WTC11 (cell line): ENCODE data around the gene TEX19. TPM values are rescaled to one million over a fixed set of nuclear protein-coding genes. Genes with fewer than 3 reads are reported as not detected.

Source experiments
- ATAC-seq: fragments of 200-7000 bp; cut with Tn5 transposase; 2 replicates; pipeline ENCODE4 v1.10.0; 2021; ENCODE audit warnings: mild to moderate bottlenecking, moderate library complexity
- CTCF ChIA-PET: fragments of 300-600 bp; sonication (Branson Sonifier 250); formaldehyde crosslinking; loops from one replicate; lab custom pipeline; 2021; ENCODE audit warnings: antibody characterized with exemption; lab: Charles Lee
- POLR2A ChIA-PET: fragments of 350-600 bp; sonication (Branson Sonifier 250); formaldehyde crosslinking; loops from one replicate; lab custom pipeline; 2021; ENCODE audit warnings: antibody characterized with exemption; lab: Charles Lee
- DNase-seq: peaks from one replicate; pipeline ENCODE4 v3.0.0; 2021; ENCODE audit warnings: low spot score
- H3K27ac Mint-ChIP-seq: 2 replicates; pipeline ENCODE4 v1.8.0; 2021; ENCODE audit warnings: mixed read lengths
- H3K27me3 Mint-ChIP-seq: 2 replicates; pipeline ENCODE4 v1.8.0; 2021; ENCODE audit warnings: low read depth, mild to moderate bottlenecking, moderate library complexity, mixed read lengths
- H3K36me3 Mint-ChIP-seq: 2 replicates; pipeline ENCODE4 v1.8.0; 2021; ENCODE audit warnings: mixed read lengths
- H3K4me1 Mint-ChIP-seq: 2 replicates; pipeline ENCODE4 v1.8.0; 2022; ENCODE audit warnings: mixed read lengths
- H3K4me3 Mint-ChIP-seq: 2 replicates; pipeline ENCODE4 v1.8.0; 2021; ENCODE audit warnings: mild to moderate bottlenecking, moderate library complexity, mixed read lengths
- H3K9me3 Mint-ChIP-seq: 2 replicates; pipeline ENCODE4 v1.8.0; 2021; ENCODE audit warnings: mixed read lengths
- AR ChIP-seq: fragments of 250-450 bp; sonication (Bioruptor Pico); IDR thresholded peaks from 2 replicates; pipeline ENCODE4 v1.9.0; 2021; ENCODE audit warnings: mild to moderate bottlenecking
- ARID4B ChIP-seq: sonication (generic); formaldehyde crosslinking; IDR thresholded peaks from 2 replicates; pipeline ENCODE4 v1.8.0; 2023; ENCODE audit warnings: missing genetic modification reagents, mild to moderate bottlenecking, borderline replicate concordance
- E2F5 ChIP-seq: sonication (generic); formaldehyde crosslinking; IDR thresholded peaks from 2 replicates; pipeline ENCODE4 v1.8.1; 2022; ENCODE audit warnings: mild to moderate bottlenecking, moderate library complexity, missing genetic modification reagents
- ETV6 ChIP-seq: sonication (generic); formaldehyde crosslinking; IDR thresholded peaks from 2 replicates; pipeline ENCODE4 v1.8.1; 2022; ENCODE audit warnings: mild to moderate bottlenecking, missing genetic modification reagents
- FOXK1 ChIP-seq: sonication (generic); formaldehyde crosslinking; IDR thresholded peaks from 2 replicates; pipeline ENCODE4 v1.8.0; 2022; ENCODE audit warnings: mild to moderate bottlenecking, moderate library complexity, missing genetic modification reagents
- FOXP1 ChIP-seq: sonication (generic); formaldehyde crosslinking; IDR thresholded peaks from 2 replicates; pipeline ENCODE4 v1.8.0; 2022; ENCODE audit warnings: missing genetic modification reagents, mild to moderate bottlenecking, moderate library complexity, borderline replicate concordance
- FOXP4 ChIP-seq: sonication (generic); formaldehyde crosslinking; IDR thresholded peaks from 2 replicates; pipeline ENCODE4 v1.8.0; 2022; ENCODE audit warnings: mild to moderate bottlenecking, missing genetic modification reagents
- HMGA2 ChIP-seq: fragments of 250-450 bp; sonication (Bioruptor Pico); IDR thresholded peaks from 2 replicates; pipeline ENCODE4 v1.4.0; 2021; ENCODE audit warnings: mild to moderate bottlenecking, moderate library complexity
- NFYB ChIP-seq: sonication (generic); formaldehyde crosslinking; conservative IDR thresholded peaks from 2 replicates; pipeline ENCODE4 v1.8.0; 2022; ENCODE audit warnings: low read depth, missing genetic modification reagents
- PRDM15 ChIP-seq: sonication (generic); formaldehyde crosslinking; IDR thresholded peaks from 2 replicates; pipeline ENCODE4 v1.8.0; 2022; ENCODE audit warnings: missing genetic modification reagents
- TEAD4 ChIP-seq: sonication (generic); formaldehyde crosslinking; IDR thresholded peaks from 2 replicates; pipeline ENCODE4 v1.8.0; 2022; ENCODE audit warnings: mild to moderate bottlenecking, missing genetic modification reagents
- ZNF423 ChIP-seq: fragments of 250-450 bp; sonication (Bioruptor Pico); IDR thresholded peaks from 2 replicates; pipeline ENCODE4 v2.1.2; 2022; ENCODE audit warnings: mild to moderate bottlenecking, moderate library complexity
- total RNA-seq: library from RNA; stranded (reverse); gene quantifications from 3 replicates; pipeline ENCODE4 v1.2.3, GENCODE V29; 2021
- TF ChIP-seq, protein P1 (sequence below): sonication (generic); formaldehyde crosslinking; IDR thresholded peaks from 2 replicates; pipeline ENCODE4 v1.8.1; 2023; ENCODE audit warnings: mild to moderate bottlenecking, missing genetic modification reagents, moderate library complexity
- TF ChIP-seq, protein P2 (sequence below): sonication (generic); formaldehyde crosslinking; IDR thresholded peaks from 2 replicates; pipeline ENCODE4 v1.8.0; 2022; ENCODE audit warnings: mild to moderate bottlenecking, missing genetic modification reagents
- TF ChIP-seq, protein P3 (sequence below): sonication (generic); formaldehyde crosslinking; IDR thresholded peaks from 2 replicates; pipeline ENCODE4 v1.8.1; 2022; ENCODE audit warnings: mild to moderate bottlenecking, missing genetic modification reagents, moderate library complexity, borderline replicate concordance
- TF ChIP-seq, protein P4 (sequence below): fragments of 200-600 bp; IDR thresholded peaks from 2 replicates; pipeline ENCODE4 v1.8.0; 2022; ENCODE audit warnings: antibody characterized with exemption

The TEX19 gene
- total RNA-seq, 1 experiment from 2014 or later = 1.4 TPM

GRCh38 chr17:82320140-82320840 lies 38.8 kb upstream of the TEX19 start:
- H3K4me1 Mint-ChIP-seq = peaks cover 5% of the 10 kb centered on the region
- no peaks in the 10 kb centered on the region for H3K9me3 Mint-ChIP-seq
- no peak for ATAC-seq
- H3K36me3 Mint-ChIP-seq = no peaks in the 10 kb centered on the region
- H3K4me3 Mint-ChIP-seq = no peak overlapping the region
- TF ChIP-seq HMGA2 (CRISPR knock-in tag) (no peak), ZNF423 (no peak), AR (CRISPR knock-in tag) (no peak), ARID4B (no peak), FOXP4 (no peak), NFYB (CRISPR knock-in tag) (no peak), FOXK1 (CRISPR knock-in tag) (no peak), ETV6 (CRISPR knock-in tag) (no peak), E2F5 (CRISPR knock-in tag) (no peak), TEAD4 (CRISPR knock-in tag) (no peak), FOXP1 (CRISPR knock-in tag) (no peak), PRDM15 (CRISPR knock-in tag) (no peak)
- TF ChIP-seq, protein P1, sequence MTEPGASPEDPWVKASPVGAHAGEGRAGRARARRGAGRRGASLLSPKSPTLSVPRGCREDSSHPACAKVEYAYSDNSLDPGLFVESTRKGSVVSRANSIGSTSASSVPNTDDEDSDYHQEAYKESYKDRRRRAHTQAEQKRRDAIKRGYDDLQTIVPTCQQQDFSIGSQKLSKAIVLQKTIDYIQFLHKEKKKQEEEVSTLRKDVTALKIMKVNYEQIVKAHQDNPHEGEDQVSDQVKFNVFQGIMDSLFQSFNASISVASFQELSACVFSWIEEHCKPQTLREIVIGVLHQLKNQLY (CRISPR knock-in tag) = no peak
- TF ChIP-seq, protein P2, sequence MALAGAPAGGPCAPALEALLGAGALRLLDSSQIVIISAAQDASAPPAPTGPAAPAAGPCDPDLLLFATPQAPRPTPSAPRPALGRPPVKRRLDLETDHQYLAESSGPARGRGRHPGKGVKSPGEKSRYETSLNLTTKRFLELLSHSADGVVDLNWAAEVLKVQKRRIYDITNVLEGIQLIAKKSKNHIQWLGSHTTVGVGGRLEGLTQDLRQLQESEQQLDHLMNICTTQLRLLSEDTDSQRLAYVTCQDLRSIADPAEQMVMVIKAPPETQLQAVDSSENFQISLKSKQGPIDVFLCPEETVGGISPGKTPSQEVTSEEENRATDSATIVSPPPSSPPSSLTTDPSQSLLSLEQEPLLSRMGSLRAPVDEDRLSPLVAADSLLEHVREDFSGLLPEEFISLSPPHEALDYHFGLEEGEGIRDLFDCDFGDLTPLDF (CRISPR knock-in tag) = no peak
- TF ChIP-seq, protein P3, sequence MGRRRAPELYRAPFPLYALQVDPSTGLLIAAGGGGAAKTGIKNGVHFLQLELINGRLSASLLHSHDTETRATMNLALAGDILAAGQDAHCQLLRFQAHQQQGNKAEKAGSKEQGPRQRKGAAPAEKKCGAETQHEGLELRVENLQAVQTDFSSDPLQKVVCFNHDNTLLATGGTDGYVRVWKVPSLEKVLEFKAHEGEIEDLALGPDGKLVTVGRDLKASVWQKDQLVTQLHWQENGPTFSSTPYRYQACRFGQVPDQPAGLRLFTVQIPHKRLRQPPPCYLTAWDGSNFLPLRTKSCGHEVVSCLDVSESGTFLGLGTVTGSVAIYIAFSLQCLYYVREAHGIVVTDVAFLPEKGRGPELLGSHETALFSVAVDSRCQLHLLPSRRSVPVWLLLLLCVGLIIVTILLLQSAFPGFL (CRISPR knock-in tag) = no peak
- TF ChIP-seq, protein P4, sequence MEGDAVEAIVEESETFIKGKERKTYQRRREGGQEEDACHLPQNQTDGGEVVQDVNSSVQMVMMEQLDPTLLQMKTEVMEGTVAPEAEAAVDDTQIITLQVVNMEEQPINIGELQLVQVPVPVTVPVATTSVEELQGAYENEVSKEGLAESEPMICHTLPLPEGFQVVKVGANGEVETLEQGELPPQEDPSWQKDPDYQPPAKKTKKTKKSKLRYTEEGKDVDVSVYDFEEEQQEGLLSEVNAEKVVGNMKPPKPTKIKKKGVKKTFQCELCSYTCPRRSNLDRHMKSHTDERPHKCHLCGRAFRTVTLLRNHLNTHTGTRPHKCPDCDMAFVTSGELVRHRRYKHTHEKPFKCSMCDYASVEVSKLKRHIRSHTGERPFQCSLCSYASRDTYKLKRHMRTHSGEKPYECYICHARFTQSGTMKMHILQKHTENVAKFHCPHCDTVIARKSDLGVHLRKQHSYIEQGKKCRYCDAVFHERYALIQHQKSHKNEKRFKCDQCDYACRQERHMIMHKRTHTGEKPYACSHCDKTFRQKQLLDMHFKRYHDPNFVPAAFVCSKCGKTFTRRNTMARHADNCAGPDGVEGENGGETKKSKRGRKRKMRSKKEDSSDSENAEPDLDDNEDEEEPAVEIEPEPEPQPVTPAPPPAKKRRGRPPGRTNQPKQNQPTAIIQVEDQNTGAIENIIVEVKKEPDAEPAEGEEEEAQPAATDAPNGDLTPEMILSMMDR = no peak
- TF ChIP-seq, all 79 proteins: peak for 0
- ChIA-PET POLR2A (no interaction called here), CTCF (interaction anchor here (0.6 to 0.8 kb wide), 4 partner anchors 13 to 154 kb away, joined by 3 to 5 read pairs (median 4); no protein-coding TSS in a partner anchor)
- Mint-ChIP-seq H3K27me3 (0 out of 2 replicates have a peak, but pooled peaks cover 5% of the 10 kb centered on the region), H3K27ac (no peak overlapping the region)
- DNase-seq = no peak
